ENCODE data around the gene DHRSX.

DNA sequence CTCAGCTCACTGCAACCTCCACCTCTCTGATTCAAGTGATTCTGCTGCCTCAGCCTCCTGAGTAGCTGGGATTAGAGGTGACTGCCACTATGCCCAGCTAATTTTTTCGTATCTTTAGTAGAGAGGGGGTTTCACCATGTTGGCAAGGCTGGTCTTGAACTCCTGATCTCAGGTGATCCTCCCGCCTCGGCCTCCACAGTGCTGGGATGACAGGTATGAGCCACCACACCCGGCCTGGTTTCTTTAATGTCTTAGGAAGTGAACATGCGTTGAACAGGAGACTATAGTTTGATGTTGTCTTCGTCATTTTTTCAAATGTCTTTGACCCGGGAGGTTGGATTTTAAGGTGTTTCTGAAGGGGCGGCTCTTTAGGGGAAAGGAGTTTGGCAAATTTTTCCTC is 91.0 kb downstream of the DHRSX start:
- no peak for TF ChIP-seq CTCF (conservative IDR thresholded peaks at IDR 0.05)
- no peak for TF ChIP-seq ZFX (IDR thresholded peaks at IDR 0.05)

Measured in C4-2B (cell line).